GM10266 (cell line): Measurements from ENCODE around the gene ACSL6.
A peak's percentile ranks its signal among the peaks of the same experiment; 100 is the strongest.

Source experiments
- DNase-seq: peaks from one replicate; pipeline ENCODE4 v3.0.0; 2012; ENCODE audit errors: extremely low spot score
- TF ChIP-seq, protein P1 (sequence below): IDR thresholded peaks from 2 replicates; pipeline ENCODE4 v1.5.1; 2012; ENCODE audit warnings: mild to moderate bottlenecking, low read depth; ENCODE audit not compliant: control insufficient read depth, insufficient read depth; ENCODE audit errors: missing control alignments

The ACSL6 gene, protein sequence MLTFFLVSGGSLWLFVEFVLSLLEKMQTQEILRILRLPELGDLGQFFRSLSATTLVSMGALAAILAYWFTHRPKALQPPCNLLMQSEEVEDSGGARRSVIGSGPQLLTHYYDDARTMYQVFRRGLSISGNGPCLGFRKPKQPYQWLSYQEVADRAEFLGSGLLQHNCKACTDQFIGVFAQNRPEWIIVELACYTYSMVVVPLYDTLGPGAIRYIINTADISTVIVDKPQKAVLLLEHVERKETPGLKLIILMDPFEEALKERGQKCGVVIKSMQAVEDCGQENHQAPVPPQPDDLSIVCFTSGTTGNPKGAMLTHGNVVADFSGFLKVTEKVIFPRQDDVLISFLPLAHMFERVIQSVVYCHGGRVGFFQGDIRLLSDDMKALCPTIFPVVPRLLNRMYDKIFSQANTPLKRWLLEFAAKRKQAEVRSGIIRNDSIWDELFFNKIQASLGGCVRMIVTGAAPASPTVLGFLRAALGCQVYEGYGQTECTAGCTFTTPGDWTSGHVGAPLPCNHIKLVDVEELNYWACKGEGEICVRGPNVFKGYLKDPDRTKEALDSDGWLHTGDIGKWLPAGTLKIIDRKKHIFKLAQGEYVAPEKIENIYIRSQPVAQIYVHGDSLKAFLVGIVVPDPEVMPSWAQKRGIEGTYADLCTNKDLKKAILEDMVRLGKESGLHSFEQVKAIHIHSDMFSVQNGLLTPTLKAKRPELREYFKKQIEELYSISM

DNA sequence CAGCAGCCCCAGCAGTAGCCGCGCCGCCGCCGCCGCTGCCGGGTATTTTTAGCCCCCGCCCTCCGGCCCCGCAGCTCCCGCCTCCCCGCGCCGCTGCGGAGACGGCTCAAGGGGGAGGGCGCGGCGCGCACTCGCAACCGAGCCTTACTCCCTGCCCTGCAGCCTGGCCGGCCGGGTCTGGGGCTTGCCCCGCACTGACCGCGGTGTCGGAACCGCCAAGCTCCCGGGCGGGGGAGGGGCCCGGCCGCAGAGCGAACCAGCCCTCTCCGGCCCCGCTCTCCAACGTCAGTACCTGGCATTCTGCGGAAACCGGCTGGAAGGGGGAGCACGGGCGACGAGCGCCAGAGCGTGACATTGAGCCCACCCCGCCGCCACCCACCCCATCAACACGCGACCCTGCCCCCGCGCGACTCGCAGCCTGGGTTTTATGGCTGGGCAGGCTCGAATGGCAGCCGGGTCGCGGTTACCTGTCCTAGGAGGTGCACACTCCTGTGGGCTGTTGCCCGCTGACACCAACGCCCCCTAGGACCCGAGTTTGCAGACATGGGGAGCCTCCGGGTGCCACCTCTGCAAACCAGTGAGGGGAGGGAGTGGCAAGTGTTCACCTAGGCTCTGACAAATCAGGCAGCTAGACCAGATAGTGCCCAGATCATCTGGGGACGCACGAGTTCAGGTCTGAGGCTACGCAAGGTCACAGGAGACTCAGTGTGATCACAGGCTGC is at the start of gene ACSL6:
TSS of gene ACSL6 (minus strand) at position 37 of the 722 bp plus-strand sequence. CDS start 105 bp downstream, outside the sequence.
- TF ChIP-seq, protein P1, sequence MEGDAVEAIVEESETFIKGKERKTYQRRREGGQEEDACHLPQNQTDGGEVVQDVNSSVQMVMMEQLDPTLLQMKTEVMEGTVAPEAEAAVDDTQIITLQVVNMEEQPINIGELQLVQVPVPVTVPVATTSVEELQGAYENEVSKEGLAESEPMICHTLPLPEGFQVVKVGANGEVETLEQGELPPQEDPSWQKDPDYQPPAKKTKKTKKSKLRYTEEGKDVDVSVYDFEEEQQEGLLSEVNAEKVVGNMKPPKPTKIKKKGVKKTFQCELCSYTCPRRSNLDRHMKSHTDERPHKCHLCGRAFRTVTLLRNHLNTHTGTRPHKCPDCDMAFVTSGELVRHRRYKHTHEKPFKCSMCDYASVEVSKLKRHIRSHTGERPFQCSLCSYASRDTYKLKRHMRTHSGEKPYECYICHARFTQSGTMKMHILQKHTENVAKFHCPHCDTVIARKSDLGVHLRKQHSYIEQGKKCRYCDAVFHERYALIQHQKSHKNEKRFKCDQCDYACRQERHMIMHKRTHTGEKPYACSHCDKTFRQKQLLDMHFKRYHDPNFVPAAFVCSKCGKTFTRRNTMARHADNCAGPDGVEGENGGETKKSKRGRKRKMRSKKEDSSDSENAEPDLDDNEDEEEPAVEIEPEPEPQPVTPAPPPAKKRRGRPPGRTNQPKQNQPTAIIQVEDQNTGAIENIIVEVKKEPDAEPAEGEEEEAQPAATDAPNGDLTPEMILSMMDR = no peak

DNA sequence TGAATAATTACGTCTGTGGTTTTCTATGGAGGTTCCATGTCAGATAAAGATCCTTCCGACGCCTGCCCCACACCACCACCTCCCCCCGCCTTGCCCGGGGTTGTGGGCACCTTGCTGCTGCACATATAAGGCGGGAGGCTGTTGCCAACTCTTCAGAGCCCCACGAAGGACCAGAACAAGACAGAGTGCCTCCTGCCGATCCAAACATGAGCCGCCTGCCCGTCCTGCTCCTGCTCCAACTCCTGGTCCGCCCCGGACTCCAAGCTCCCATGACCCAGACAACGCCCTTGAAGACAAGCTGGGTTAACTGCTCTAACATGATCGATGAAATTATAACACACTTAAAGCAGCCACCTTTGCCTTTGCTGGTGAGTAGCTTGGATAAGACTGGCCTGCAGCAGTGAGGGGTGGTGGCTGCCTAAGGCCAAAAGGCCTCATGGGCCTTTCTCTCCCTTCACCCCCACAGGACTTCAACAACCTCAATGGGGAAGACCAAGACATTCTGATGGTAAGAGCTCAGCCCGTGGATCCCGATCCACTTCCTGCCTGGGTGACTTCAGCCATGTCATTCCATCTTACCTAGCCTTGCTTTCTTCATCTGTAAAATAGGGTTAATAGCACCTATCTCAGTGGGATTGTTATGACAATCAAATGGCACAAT is 49.2 kb upstream of the ACSL6 start, which contains the start of gene IL3:
TSS of gene IL3 (plus strand) at position 155 of the 661 bp plus-strand sequence. CDS start at position 207, 52 bp downstream.
- no peak for DNase-seq
- TF ChIP-seq, protein P1 = no peak

More for the DNA sequence above, at the start of gene ACSL6:
- peak; percentile 40 for DNase-seq

DNA sequence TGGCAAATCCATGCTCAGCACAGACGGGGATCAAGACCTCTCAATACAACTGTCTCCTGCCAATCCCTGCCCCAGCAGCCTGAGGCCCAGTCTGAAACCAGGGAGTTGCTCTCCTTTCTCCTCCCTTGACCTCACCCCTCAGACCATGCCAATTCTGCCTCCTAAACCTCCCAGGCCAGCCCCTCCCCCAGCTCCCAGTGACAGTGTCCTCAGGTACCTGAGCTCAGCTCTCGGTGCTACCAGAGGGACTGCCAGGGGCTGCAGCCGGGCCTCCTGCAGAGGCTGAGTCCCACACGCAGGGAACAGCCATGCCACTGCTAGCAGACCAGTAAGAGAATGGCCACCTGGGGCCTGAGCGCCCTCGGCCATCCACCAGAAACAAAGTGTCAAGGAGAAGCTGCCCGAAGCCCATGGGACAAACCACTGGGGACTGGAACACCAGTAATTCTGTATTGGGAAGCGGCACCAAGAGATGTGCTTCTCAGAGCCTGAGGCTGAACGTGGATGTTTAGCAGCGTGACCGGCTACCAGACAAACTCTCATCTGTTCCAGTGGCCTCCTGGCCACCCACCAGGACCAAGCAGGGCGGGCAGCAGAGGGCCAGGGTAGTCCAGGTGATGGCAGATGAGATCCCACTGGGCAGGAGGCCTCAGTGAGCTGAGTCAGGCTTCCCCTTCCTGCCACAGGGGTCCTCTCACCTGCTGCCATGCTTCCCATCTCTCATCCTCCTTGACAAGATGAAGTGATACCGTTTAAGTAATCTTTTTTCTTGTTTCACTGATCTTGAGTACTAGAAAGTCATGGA is 48.4 kb upstream of the ACSL6 start:
- no peak for DNase-seq
- TF ChIP-seq, protein P1 = no peak

DNA sequence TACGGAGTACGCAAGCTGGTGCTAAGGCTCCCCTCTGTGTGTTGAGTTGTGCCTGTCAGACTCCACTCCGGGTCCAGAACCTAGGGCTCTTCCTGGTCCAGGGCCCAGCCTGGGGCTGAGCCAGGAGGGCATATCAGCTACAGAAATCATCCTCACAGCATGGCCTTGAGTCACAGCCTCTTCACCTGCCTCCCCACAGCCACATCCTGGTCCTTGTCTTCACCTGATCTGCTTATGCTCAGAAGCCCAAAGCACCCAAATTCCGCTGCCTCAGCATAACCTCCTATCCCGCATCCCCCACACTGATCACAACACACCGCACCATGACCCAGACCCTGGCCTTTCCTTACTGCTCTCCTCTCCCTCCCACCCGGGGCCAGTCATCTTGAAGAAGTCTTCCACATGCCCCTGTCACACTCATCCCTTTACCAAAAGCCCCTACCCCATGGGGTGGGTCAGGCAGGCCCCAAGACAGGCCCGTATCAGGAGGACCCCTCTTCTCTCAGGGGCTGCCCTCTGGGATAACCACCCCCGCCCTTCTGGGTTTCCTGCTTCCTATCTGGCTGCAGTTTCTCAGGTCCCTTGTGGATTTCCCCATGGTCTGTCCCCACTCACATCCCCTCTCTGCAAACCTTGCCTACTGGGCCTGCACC is 47.7 kb upstream of the ACSL6 start:
- no peak for DNase-seq
- TF ChIP-seq, protein P1 = no peak

DNA sequence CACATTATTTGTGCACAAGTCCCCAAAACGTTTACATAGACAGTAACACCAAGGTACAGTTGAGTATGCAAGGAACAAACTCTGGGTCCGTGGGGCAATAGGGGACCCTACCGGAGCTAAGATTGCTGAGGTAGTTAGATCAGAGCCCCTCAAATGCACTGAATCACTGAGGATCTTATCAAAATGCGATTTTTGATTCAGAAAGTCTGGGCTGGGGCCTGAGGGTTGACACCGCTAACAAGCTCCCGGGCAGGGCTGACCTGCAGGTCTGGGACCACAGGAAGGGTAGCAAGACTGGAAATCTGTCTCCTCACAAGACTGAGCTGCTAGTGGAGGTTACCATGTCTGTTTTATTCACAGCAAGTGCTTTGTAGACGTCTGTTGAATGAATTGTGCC is 47.2 kb upstream of the ACSL6 start:
- no peak for DNase-seq
- TF ChIP-seq, protein P1 = no peak
